SK-N-MC (cell line): ENCODE measurements around the gene LCOR.
"Not testable (repeated sequence)": the region's sequence is repeated elsewhere in the genome, so short reads cannot be mapped to it uniquely, and the experiment has no call there.

Source experiments
- DNase-seq: peaks from one replicate; pipeline ENCODE4 v3.0.0-alpha.2; 2011; ENCODE audit warnings: low read depth, low spot score
- H3K27ac ChIP-seq: fragments of 200-600 bp; sonication (generic); 2 replicates; pipeline ENCODE4 v1.5.1; 2016; ENCODE audit warnings: mixed run types
- H3K36me3 ChIP-seq: fragments of 200-600 bp; sonication (generic); 2 replicates; pipeline ENCODE4 v1.6.1; 2017; ENCODE audit warnings: antibody characterized with exemption, low read length, mixed read lengths; ENCODE audit not compliant: insufficient read depth
- H3K4me3 ChIP-seq: fragments of 200-600 bp; sonication (generic); 2 replicates; pipeline ENCODE4 v1.5.1; 2016
- H3K9ac ChIP-seq: fragments of 200-600 bp; sonication (generic); 2 replicates; pipeline ENCODE4 v1.8.0; 2017; ENCODE audit warnings: mixed run types, mixed read lengths; ENCODE audit not compliant: insufficient read length
- H3K9me3 ChIP-seq: fragments of 200-600 bp; sonication (generic); 2 replicates; pipeline ENCODE4 v1.6.1; 2017; ENCODE audit warnings: low read depth, mild to moderate bottlenecking, antibody characterized with exemption, low read length, moderate library complexity, mixed read lengths
- EZH2 ChIP-seq: fragments of 200-600 bp; sonication (generic); IDR thresholded peaks from one replicate; pipeline ENCODE4 v1.6.1; 2017; ENCODE audit warnings: antibody characterized with exemption
- FOXP2 ChIP-seq: optimal IDR thresholded peaks from 2 replicates; pipeline ENCODE3; 2011; ENCODE audit warnings: mild to moderate bottlenecking, moderate library complexity; ENCODE audit not compliant: insufficient read depth; ENCODE audit errors: extremely low read length, control extremely low read depth
- POLR2AphosphoS5 ChIP-seq: IDR thresholded peaks from 2 replicates; pipeline ENCODE4 v1.6.1; 2012; ENCODE audit warnings: mild to moderate bottlenecking, low read depth, low read length, borderline replicate concordance

Gene LCOR

DNA sequence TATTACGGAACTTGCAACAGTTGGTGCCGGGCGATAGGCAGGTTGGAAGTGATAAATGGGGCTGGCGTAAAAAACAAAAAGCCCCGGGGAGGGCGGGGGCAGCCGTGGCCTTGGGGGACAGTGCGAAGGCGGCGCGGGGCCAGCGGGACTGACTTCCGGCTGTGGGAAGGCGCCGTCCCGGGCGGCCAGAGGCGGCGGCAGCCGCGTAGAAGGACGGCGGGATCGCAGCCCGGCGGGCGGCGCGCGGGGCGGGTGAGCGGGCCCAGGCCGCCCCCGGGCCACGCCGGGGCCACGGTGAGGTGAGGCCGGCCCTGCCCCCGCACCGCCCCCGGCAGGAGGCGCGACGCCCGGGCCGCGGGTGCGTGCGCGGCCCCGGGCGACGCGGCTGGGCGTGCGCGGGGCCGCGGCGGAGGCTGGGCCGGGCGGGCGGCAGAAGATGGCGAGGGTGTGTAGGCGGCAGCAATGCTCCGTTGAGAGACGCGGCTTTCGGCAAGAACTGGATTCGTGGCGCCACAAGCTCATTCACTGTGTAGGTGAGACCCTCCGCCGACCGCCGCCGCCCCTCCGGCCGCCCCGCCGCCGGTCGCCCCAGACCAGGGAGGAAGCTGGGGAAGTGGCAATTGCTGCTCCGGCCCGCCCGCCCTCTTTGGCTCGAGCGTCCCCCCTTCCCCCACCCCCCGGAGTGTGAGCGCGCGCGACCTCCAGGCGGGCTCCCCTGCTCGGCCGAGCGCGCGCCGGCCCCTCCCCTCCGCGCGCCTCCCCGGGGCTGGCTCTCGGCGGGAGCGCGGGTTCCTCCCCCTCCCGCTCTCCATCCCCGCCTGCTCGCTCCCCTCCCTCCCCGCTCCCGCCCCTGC is at the start of gene LCOR:
Gene LCOR (plus strand): TSS at position 432 of the 854 bp plus-strand sequence. CDS start 116,760 bp downstream, outside the sequence.
- H3K27ac ChIP-seq, result peak within 1 kb of the TSS; percentile 68; the same call in 1 of the 2 replicates
- H3K9ac ChIP-seq, result peak within 1 kb of the TSS; percentile 62
- H3K4me3 ChIP-seq, result peak within 1 kb of the TSS; percentile 77
- no peaks in the 10 kb centered on the region for H3K36me3 ChIP-seq
- no peak for TF ChIP-seq EZH2
- TF ChIP-seq POLR2AphosphoS5, result peak; percentile 21; the same call in 1 of the 2 replicates
- no peak for TF ChIP-seq FOXP2
- H3K9me3 ChIP-seq, result no peaks in the 10 kb centered on the region
- no peak for DNase-seq

DNA sequence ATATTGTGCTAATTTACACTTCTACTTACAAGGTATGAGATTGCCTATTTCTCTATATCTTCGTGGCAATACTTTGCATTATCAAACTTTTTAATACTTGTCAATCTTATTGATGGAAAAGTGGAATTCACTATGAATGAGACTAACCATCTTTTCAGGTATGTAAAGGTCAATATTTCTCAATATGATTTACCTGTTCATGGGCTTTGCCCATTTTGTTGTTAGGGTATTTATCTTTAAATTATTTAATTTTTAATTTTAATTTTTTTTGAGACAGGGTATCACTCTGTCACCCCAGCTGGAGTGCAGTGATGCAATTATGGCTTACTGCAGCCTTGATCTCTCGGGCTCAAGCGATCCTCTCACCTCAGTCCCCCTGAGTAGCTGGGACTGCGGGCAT is 47.8 kb upstream of the LCOR start:
- H3K9ac ChIP-seq, result no peak overlapping the region
- no peak for TF ChIP-seq POLR2AphosphoS5
- TF ChIP-seq EZH2, result no peak
- TF ChIP-seq FOXP2, result no peak

DNA sequence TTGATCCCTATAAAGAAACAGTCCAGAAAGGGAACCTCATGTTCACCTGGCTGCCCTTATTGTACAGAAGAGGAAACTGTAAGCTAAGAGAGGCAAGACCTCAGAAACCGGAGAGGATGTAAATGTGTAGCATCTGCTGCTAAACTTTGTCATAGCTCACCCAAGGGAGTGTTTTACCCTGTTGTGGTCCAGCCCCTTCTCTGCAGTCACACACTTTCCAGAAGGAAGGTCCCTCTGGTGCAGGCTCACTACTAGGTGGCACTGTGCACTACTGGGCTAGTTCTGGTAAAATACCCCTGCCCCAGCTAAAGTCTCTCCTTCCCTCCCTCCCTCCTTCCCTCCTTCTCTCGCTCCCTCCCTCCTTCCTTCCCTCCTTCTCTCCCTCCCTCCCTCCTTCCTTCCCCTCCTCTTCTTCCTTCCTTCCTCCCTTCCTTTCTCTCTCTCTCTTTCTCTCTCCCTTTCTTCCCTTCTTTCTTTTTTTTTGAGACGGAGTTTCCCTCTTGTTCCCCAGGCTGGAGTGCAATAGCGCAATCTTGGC is 42.5 kb upstream of the LCOR start:
- Histone ChIP-seq H3K9me3 (no peaks in the 10 kb centered on the region), H3K4me3 (no peak overlapping the region), H3K27ac (no peak overlapping the region), H3K9ac (no peak overlapping the region), H3K36me3 (no peaks in the 10 kb centered on the region)
- TF ChIP-seq FOXP2 (no peak), POLR2AphosphoS5 (no peak), EZH2 (no peak)
- DNase-seq, result no peak

More for the DNA sequence above, 47.8 kb upstream of the LCOR start:
- no peak for DNase-seq
- H3K36me3 ChIP-seq, result no peaks in the 10 kb centered on the region
- no peak overlapping the region for H3K4me3 ChIP-seq
- no peak overlapping the region for H3K27ac ChIP-seq
- no peaks in the 10 kb centered on the region for H3K9me3 ChIP-seq

DNA sequence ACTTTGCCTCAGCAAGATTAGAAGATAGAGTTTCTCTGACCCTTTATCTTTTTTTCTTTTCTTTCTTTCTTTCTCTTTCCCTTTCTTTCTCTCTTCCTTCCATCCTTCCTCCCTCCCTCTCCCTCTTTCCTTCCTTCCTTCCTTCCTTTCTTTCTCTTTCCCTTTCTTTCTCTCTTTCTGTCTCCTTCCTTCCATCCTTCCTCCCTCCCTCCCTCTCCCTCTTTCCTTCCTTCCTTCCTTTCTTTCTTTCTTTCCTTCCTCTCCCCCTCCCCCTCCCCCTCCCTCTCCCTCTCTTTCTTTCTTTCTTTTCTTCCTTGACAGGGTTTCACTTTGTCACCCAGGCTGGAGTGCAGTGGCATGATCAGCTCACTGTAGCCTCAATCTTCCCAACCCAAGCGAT is 40.2 kb upstream of the LCOR start:
- Histone ChIP-seq H3K9me3 (no peaks in the 10 kb centered on the region), H3K9ac (no peak overlapping the region), H3K27ac (no peak overlapping the region), H3K4me3 (no peak overlapping the region), H3K36me3 (no peaks in the 10 kb centered on the region)
- TF ChIP-seq EZH2, result no peak
- TF ChIP-seq FOXP2, result no peak
- no peak for TF ChIP-seq POLR2AphosphoS5
- no peak for DNase-seq

DNA sequence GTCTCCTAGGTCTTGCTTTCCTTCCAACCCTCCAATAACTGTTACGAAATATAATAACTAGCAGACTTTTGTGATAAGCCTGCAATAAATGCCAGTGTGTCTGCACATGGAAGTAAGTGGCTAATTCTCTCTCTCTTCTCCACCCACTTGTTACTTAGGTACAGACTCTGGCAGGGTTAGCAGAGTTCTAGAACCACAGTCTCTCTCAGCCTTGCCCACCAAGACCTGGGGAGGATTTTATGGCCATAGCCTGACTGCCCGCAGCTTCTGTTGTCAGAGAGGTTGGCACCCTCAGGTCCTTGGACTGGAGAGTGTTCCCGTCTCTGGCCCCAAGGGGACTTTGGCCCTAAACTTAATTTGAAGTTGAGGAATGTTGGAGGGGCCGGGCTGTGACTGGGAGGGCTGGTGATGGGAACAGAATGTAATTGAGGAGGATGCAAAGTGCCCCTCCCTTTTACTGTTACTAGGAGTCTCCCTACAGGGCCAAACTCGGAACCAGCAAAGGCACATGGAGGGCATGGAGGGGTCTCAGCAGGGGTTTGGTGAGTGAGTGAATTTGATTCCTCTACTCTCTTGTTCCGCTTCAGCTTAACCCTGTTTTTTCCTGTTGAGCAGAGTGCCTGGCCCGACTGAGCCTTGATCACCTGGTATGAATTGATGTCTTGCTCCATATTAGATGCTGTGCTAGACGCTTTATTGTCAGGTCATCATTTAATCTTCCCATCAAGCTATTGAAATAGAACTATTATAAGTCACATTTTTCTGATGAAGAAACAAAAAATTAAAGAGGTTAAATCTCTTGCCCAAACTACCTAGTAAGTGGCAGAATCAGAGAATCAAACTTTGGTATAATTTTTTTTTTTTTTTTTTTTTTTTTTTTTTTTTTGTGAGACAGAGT is 37.0 kb upstream of the LCOR start:
- no peaks in the 10 kb centered on the region for H3K9me3 ChIP-seq
- DNase-seq, result no peak
- TF ChIP-seq POLR2AphosphoS5, result no peak
- no peak for TF ChIP-seq FOXP2
- TF ChIP-seq EZH2, result no peak

DNA sequence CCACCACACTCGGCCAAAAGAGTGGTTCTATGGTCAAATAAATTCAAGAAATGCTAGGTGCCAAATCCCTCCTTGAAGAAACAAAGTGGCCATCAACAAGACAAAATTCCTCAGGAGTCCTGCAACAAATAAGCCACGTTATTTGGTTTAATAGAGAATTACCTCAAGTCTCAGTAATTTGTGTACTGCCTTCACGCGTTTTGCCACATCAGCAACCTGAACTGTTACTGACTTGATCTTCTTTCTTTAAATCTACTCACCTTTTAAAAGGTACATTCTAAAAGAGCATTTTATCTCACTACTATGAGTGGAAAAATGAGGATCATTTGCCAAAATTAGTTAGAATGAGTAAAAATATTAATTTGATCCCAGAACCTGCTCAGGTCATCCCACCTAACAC is 34.6 kb upstream of the LCOR start:
- H3K9me3 ChIP-seq, result no peaks in the 10 kb centered on the region
- H3K36me3 ChIP-seq, result no peaks in the 10 kb centered on the region
- no peak for TF ChIP-seq POLR2AphosphoS5
- no peak for TF ChIP-seq FOXP2
- no peak for TF ChIP-seq EZH2
- H3K27ac ChIP-seq, result no peak overlapping the region
- no peak for DNase-seq
- H3K4me3 ChIP-seq, result no peak overlapping the region
- no peak overlapping the region for H3K9ac ChIP-seq

More for the DNA sequence above, 37.0 kb upstream of the LCOR start:
- H3K9ac ChIP-seq, result no peak overlapping the region
- no peaks in the 10 kb centered on the region for H3K36me3 ChIP-seq
- H3K4me3 ChIP-seq, result no peak overlapping the region
- H3K27ac ChIP-seq, result no peak overlapping the region

DNA sequence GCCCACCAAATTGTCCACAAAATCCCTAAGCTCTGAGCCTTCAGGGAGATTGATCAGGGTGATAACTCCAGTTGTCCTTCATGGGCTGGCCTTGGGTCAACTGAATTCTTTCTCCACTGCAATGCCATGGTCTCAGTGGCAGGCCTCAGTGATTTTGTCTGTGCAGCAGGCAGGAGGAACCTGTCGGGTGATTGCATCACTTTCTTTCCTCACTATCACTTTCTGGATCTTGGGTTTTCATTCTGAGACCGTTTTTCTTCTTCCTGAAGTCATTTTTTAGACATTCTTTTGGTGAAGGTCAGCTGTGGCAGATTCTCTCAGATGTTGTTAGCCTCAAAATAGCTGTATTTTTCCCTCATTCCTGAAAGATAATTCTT is 28.8 kb upstream of the LCOR start:
- Histone ChIP-seq H3K9ac (no peak overlapping the region), H3K4me3 (no peak overlapping the region), H3K36me3 (no peaks in the 10 kb centered on the region), H3K27ac (no peak overlapping the region), H3K9me3 (no peaks in the 10 kb centered on the region)
- no peak for DNase-seq
- TF ChIP-seq FOXP2 (no peak), POLR2AphosphoS5 (no peak), EZH2 (no peak)

DNA sequence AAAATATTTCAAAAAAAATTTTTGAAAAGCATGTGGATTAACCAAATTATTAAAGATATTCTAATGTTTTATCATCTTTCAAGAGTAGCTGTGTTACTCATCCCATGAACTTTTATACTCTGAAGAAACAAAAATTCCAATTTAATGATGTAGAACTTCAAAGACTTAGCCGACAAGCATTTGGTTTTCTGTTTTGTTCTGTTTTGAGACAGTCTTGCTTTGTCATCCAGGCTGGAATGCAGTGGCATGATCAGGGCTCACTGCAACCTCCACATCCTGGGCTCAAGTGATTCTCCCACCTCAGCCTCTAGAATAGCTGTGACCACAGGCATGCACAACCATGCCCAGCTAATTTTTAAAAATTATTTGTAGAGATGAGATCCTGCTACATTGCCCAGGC is 17.8 kb upstream of the LCOR start:
- Histone ChIP-seq H3K4me3 (no peak overlapping the region), H3K27ac (no peak overlapping the region), H3K36me3 (no peaks in the 10 kb centered on the region), H3K9me3 (no peaks in the 10 kb centered on the region), H3K9ac (no peak overlapping the region)
- no peak for TF ChIP-seq POLR2AphosphoS5
- no peak for TF ChIP-seq EZH2
- no peak for TF ChIP-seq FOXP2
- no peak for DNase-seq

DNA sequence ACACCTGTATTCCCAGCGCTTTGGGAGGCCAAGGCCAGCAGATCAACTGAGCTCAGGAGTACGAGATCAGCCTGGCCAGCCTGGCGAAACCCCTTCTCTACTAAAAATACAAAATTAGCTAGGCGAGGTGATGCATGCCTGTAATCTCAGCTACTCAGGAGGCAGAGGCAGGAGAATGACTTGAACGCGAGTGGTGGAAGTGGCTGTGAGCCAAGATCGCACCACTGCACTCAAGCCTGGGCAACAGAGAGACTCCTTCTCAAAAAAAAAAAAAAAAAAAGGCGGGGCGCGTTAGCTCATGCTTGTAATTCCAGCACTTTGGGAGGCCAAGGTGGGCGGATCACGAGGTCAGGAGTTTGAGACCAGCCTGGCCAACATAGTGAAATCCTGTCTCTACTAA is 13.1 kb upstream of the LCOR start:
- H3K9me3 ChIP-seq, H3K36me3 ChIP-seq, H3K9ac ChIP-seq, DNase-seq, H3K27ac ChIP-seq, H3K4me3 ChIP-seq: not testable (repeated sequence)
